Measurements from ENCODE around the gene LRIT3.

LRIT3 gene

DNA sequence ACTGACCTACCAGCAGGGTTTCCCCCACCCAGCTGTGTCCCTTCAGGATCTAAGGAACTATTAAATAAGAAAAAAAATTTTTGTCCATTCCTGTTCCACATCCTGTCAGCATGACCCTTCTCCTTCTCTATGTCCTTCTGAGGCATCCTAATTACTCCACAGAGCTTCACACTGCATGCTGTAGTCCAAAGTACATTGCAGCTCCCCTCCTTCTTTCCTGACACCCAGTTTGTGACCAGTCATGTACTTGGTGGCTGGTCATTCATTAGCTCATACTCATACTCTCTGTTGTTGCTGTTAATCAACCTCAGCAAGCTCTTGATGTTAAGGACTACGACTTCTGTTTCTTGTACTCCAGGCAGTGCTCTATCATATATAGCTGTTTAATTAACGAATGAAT, 62.3 kb downstream of the LRIT3 start:
- DNase-seq (ENCODE audit: low read depth in 2 of 2), result no peak

GRCh38 chr4:109912706-109913595, 65.0 kb downstream of the LRIT3 start, which contains the start of gene EGF:
EGF (plus strand) TSS chr4:109912883; CDS start chr4:109913336, 453 bp downstream.
- no peak for DNase-seq (ENCODE audit: low read depth in 2 of 2)

GRCh38 chr4:109913596-109914241, 65.8 kb downstream of the LRIT3 start:
- DNase-seq (ENCODE audit: low read depth in 2 of 2), result no peak

- DNase-seq (ENCODE audit: low read depth in 2 of 2), result no peak
Observed at GRCh38 chr4:109914322-109914721, 66.4 kb downstream of the LRIT3 start.

DNA sequence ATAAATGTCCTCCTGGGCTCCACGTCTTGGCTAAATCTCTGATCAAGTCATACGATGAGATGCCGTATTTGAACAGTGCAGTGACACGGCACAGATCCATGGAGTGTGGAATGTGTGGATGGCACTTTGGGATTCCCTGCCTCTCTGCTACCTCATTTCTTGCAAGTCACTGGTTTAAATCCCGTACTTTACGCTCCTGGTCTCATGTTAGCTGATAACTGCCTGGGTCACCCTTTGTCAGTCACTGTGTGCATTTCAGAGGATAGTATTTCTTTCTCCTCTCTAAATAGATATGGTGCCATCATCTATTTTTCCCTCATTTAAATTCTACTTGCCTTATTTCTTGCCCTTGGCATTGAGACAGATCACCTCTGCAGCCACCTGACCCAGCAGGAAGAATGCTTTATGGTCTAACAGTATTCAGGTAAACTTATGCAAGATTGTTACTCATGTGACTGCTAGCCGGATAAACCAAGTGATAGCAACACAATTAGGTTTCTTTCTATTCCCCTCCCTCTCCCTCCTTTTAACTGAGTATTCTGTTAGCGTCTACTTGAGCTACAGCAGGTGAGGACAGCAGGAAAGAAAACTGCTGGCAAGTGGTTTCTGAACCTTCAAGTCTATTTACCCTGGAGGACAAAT, 67.6 kb downstream of the LRIT3 start:
- DNase-seq (ENCODE audit: low read depth in 2 of 2), result no peak

GRCh38 chr4:109916027-109916409, 68.1 kb downstream of the LRIT3 start:
- DNase-seq (ENCODE audit: low read depth in 2 of 2), result no peak

DNA sequence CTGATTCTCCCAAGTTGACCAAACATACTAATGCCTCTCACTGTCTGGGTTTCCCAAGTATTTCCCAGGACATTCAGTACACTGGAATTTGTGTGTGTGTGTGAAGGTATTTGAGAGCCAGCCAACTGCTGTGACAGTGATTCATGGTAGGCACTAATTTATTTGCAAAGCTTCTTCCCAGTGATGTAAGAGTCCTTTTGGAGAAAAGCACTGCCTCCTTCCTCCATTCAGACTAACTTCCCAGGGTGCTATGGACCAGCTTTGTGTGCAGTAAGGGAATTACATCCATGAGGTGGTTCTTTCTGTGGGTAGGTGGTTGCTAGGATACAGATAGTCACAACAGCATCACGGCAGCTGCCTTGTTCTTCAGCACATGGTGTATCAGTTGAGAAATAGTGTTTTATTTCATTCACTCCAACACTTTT, 73.5 kb downstream of the LRIT3 start:
- DNase-seq (ENCODE audit: low read depth in 2 of 2), result no peak

Data from stimulated activated CD4-positive, alpha-beta T cell treated with anti-CD3 and anti-CD28 coated beads, Interleukin-1b, Interleukin-23, amount 100 ng/mL, for 4 hours (primary cell).